Measurements from ENCODE around the gene TTC31.

- TF ChIP-seq POLR2A (IDR thresholded peaks at IDR 0.05) = no peak
- no peak for TF ChIP-seq CTCF (IDR thresholded peaks at IDR 0.05)
- TF ChIP-seq EP300 (IDR thresholded peaks at IDR 0.05) = no peak
- no peak for TF ChIP-seq POLR2AphosphoS5 (IDR thresholded peaks at IDR 0.05)
Measured at GRCh38 chr2:74526649-74527230, 43.9 kb downstream of the TTC31 start.

Measured in gastroesophageal sphincter (tissue), 3 donors.